Fibroblast of the conjunctiva (primary cell): ENCODE measurements around the gene PXMP2.

Experiments
- DNase-seq: peaks from one replicate; pipeline ENCODE4 v3.0.0-alpha.2; 2010; ENCODE audit warnings: low read depth

Gene PXMP2

DNA sequence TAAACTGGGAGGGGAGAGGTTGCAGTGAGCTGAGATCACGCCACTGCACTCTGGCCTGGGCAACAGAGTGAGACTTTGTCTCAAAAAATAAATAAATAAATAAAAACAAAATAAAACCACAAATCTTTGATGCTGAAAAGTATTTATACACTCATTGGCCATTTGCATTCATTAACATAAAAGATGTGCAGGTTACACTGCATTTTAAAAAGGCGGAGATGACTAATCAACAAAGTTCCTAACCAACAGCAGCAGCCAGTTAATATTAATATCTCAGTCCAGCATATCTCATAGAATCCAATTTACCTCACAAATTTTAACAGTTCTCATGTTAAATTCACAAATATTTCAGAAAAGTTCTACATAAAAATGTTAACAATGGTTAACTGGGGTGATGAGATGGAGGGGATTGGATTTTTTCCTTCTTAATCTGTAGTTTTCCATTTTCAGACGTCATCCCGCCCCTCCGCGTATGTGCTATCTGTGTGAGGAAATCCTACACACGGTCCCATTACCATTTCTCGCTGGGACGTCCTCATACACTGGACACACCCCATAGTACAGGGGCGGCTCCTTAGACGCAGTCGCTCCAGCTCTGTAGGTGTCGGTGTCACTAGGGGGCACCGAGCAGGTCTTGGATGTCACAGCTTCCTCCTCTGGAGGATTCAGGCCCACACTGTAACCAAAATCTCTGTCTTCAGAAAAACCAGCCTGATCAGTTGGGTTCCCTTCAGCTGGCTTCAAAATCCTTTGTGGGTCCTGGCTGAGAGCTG is 67.0 kb downstream of the PXMP2 start:
- no peak for DNase-seq
